ENCODE measurements around the gene TUBB4B. TPM values are rescaled to one million over a fixed set of nuclear protein-coding genes. Genes with fewer than 3 reads are reported as not detected.
A peak's percentile ranks its signal among the peaks of the same experiment; 100 is the strongest.
"Not testable (repeated sequence)": the region's sequence is repeated elsewhere in the genome, so short reads cannot be mapped to it uniquely, and the experiment has no call there.

The TUBB4B gene
- total RNA-seq, 2 experiments from 2014 or later, result 241 to 249 TPM

- H3K36me3 Mint-ChIP-seq, result peaks cover 4% of the 10 kb centered on the region
- no peak overlapping the region for H3K27ac Mint-ChIP-seq
- H3K9me3 Mint-ChIP-seq, result no peaks in the 10 kb centered on the region
- peaks cover 5% of the 10 kb centered on the region for H3K4me1 Mint-ChIP-seq
- POLR2A ChIA-PET, result interaction anchor here (0.7 to 7.2 kb wide), 4 partner anchors 14 to 409 kb away, joined by 3 to 171 read pairs (median 4); partner anchors contain the start of gene TUBB4B
- DNase-seq (no peak), ATAC-seq (ENCODE audit: low read depth) (no peak)
- H3K27me3 Mint-ChIP-seq, result no peaks in the 10 kb centered on the region
- peak overlapping the region; percentile 91 for H3K4me3 Mint-ChIP-seq
Observed at GRCh38 chr9:137256856-137257255, 15.8 kb downstream of the TUBB4B start.

DNA sequence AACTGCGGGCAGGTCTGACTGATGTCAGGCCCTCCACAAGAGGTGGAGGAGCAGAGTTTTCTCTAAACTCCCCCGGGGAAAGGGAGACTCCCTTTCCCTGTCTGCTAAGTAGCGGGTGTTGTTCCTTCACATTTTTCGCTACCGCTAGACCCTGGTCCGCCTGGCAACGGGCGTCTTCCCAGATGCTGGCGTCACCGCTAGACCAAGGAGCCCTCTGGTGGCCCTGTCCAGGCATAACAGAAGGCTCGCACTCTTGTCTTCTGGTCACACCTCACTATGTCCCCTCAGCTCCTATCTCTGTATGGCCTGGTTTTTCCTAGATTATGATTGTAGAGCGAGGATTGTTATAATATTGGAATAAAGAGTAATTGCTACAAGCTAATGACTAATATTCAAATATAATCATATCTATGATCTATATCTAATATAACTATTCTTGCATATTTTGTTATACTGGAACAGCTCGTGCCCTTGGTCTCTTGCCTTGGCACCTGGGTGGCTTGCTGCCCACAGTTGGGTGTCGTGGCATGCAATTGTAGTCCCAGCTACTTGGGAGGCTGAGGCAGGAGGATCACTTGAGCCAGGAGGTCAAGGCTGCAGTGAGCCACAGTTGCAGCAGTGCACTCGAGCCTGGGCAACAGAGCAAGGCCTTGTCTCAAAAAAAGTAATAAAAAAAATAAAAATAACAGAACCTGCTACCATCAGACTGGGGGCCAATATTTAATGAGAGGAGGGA lies 21.3 kb downstream of the TUBB4B start:
- peak; percentile 36 for DNase-seq
- not testable (repeated sequence) for ATAC-seq (ENCODE audit: low read depth); H3K27ac Mint-ChIP-seq; H3K4me1 Mint-ChIP-seq; H3K9me3 Mint-ChIP-seq; H3K4me3 Mint-ChIP-seq; H3K36me3 Mint-ChIP-seq; H3K27me3 Mint-ChIP-seq
- POLR2A ChIA-PET, result interaction anchor here (1.1 kb wide), 1 partner anchor 20 kb away, joined by 3 read pairs; no protein-coding TSS in a partner anchor

GRCh38 chr9:137262909-137263285 lies 21.8 kb downstream of the TUBB4B start:
- Mint-ChIP-seq H3K4me3 (no peak overlapping the region), H3K4me1 (peaks cover 4% of the 10 kb centered on the region), H3K36me3 (peaks cover 11% of the 10 kb centered on the region), H3K27ac (no peak overlapping the region), H3K27me3 (no peaks in the 10 kb centered on the region), H3K9me3 (no peaks in the 10 kb centered on the region)
- DNase-seq (no peak), ATAC-seq (ENCODE audit: low read depth) (no peak)
- POLR2A ChIA-PET, result no interaction called here

- no peak for DNase-seq
- H3K27ac Mint-ChIP-seq, result no peak overlapping the region
- no peak overlapping the region for H3K4me3 Mint-ChIP-seq
- POLR2A ChIA-PET, result no interaction called here
- no peaks in the 10 kb centered on the region for H3K27me3 Mint-ChIP-seq
- H3K9me3 Mint-ChIP-seq, result no peaks in the 10 kb centered on the region
- peaks cover 15% of the 10 kb centered on the region for H3K36me3 Mint-ChIP-seq
- peaks cover 4% of the 10 kb centered on the region for H3K4me1 Mint-ChIP-seq
- ATAC-seq (ENCODE audit: low read depth), result no peak
Observed at GRCh38 chr9:137263506-137263905, 22.4 kb downstream of the TUBB4B start.

GRCh38 chr9:137264067-137264466 lies 23.0 kb downstream of the TUBB4B start:
- Mint-ChIP-seq H3K4me1 (peaks cover 7% of the 10 kb centered on the region), H3K36me3 (peaks cover 17% of the 10 kb centered on the region)

GRCh38 chr9:137265496-137266161 lies 24.5 kb downstream of the TUBB4B start:
- POLR2A ChIA-PET, result interaction anchor here (1.1 kb wide), 1 partner anchor 322 kb away, joined by 4 read pairs; no protein-coding TSS in a partner anchor
- DNase-seq (no peak), ATAC-seq (ENCODE audit: low read depth) (no peak)
- no peak overlapping the region for H3K4me3 Mint-ChIP-seq
- no peaks in the 10 kb centered on the region for H3K9me3 Mint-ChIP-seq
- no peak overlapping the region for H3K27ac Mint-ChIP-seq
- H3K27me3 Mint-ChIP-seq, result no peaks in the 10 kb centered on the region
- H3K36me3 Mint-ChIP-seq, result peaks cover 20% of the 10 kb centered on the region
- H3K4me1 Mint-ChIP-seq, result peaks cover 7% of the 10 kb centered on the region

More at GRCh38 chr9:137264067-137264466, 23.0 kb downstream of the TUBB4B start:
- no peak overlapping the region for H3K4me3 Mint-ChIP-seq
- no peak for ATAC-seq (ENCODE audit: low read depth)
- DNase-seq, result no peak
- no peak overlapping the region for H3K27ac Mint-ChIP-seq
- H3K27me3 Mint-ChIP-seq, result no peaks in the 10 kb centered on the region
- POLR2A ChIA-PET, result interaction anchor here (0.6 kb wide), 1 partner anchor 41 kb away, joined by 3 read pairs; no protein-coding TSS in a partner anchor
- H3K9me3 Mint-ChIP-seq, result no peaks in the 10 kb centered on the region

DNA sequence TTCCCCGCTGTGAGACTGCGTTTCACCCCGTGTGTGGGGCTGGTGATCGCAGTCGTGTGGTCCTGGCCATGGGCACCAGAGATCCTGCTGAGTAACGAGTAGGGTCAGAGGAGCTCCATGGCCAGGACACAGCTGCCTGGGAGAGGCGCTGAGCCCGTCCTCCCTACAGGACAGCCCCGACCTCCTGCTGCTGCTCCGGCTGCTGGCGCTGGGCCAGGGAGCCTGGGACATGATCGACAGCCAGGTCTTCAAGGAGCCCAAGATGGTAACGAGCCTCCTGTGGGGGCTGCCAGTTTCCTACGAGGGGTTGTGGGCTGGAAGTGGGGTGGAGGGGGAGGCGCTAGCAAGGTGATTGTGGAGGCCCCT lies 25.1 kb downstream of the TUBB4B start:
- Mint-ChIP-seq H3K27ac (no peak overlapping the region), H3K4me3 (no peak overlapping the region), H3K4me1 (peaks cover 8% of the 10 kb centered on the region), H3K27me3 (no peaks in the 10 kb centered on the region), H3K9me3 (no peaks in the 10 kb centered on the region), H3K36me3 (peaks cover 20% of the 10 kb centered on the region)
- ATAC-seq (ENCODE audit: low read depth), result no peak
- DNase-seq, result no peak
- POLR2A ChIA-PET, result no interaction called here

DNA sequence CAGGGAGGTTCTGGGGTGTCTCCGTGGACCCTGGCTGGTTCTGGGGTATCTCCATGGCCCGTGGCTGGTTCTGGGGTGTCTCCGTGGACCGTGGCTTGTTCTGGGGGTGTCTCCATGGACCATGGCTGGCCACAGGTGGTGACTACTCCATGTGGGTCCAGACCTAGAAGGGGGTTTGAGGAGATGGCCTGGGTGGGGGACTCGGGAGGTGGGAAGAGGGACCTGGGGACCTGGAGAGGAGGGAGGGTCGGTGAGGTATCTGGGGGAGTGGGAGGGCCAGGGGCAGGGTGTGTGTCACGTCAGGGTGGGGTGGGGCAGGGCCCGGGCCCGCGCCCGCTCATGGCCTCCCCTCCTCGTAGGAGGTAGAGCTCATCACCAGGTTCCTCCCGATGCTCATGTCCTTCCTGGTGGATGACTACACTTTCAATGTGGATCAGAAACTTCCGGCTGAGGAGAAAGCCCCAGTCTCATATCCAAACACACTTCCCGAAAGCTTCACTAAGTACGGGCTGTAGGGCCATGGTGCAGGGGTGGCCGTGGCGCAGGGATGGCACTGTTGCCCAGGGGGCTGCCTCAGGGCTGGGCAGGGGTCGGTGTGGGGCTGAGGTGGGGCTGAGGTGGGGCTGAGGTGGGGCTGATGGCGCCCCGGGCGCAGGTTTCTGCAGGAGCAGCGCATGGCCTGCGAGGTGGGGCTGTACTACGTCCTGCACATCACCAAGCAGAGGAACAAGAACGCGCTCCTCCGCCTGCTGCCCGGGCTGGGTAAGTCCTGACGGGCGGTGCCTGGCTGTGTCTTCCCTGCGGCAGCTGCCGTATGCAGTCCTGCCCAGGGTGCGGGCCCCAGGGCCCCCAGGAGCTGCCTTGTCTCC lies 25.7 kb downstream of the TUBB4B start:
- Mint-ChIP-seq H3K36me3 (peaks cover 21% of the 10 kb centered on the region), H3K27ac (no peak overlapping the region), H3K4me3 (no peak overlapping the region), H3K4me1 (peaks cover 12% of the 10 kb centered on the region), H3K9me3 (no peaks in the 10 kb centered on the region), H3K27me3 (no peaks in the 10 kb centered on the region)
- DNase-seq (no peak), ATAC-seq (ENCODE audit: low read depth) (no peak)
- POLR2A ChIA-PET, result no interaction called here

DNA sequence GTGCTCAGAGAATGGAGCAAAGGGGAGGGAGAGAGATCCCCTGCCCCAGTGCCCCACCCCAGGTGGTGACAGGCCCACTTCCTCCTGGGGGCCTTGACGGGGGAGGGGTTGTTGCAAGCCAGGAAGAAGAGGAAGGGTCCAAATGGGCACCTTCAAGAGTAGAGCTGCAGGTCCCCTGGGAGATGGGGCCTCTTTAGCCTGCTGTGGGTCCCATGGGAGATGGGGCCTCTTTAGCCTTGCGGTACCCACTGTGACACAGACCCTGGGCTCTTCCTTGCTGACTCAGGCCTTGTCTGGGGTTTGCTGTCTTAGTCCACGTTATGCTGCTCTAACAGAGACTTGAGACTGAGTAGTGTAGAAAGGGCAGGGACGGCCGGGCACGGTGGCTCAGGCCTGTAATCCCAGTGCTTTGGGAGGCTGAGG lies 26.9 kb downstream of the TUBB4B start:
- Mint-ChIP-seq H3K27me3 (no peaks in the 10 kb centered on the region), H3K9me3 (no peaks in the 10 kb centered on the region), H3K36me3 (peaks cover 21% of the 10 kb centered on the region), H3K27ac (no peak overlapping the region), H3K4me1 (peaks cover 12% of the 10 kb centered on the region), H3K4me3 (no peak overlapping the region)
- no peak for DNase-seq
- no peak for ATAC-seq (ENCODE audit: low read depth)
- POLR2A ChIA-PET, result no interaction called here

GRCh38 chr9:137268538-137269201 lies 27.6 kb downstream of the TUBB4B start:
- H3K27me3 Mint-ChIP-seq, result no peaks in the 10 kb centered on the region
- DNase-seq (no peak), ATAC-seq (ENCODE audit: low read depth) (no peak)
- H3K27ac Mint-ChIP-seq, result no peak overlapping the region
- peaks cover 21% of the 10 kb centered on the region for H3K36me3 Mint-ChIP-seq
- H3K4me3 Mint-ChIP-seq, result no peak overlapping the region
- H3K9me3 Mint-ChIP-seq, result no peaks in the 10 kb centered on the region
- peaks cover 12% of the 10 kb centered on the region for H3K4me1 Mint-ChIP-seq
- POLR2A ChIA-PET, result interaction anchor here (0.7 to 1.3 kb wide), 2 partner anchors 13 to 28 kb away, joined by 3 read pairs; partner anchors contain the start of gene TUBB4B

DNA sequence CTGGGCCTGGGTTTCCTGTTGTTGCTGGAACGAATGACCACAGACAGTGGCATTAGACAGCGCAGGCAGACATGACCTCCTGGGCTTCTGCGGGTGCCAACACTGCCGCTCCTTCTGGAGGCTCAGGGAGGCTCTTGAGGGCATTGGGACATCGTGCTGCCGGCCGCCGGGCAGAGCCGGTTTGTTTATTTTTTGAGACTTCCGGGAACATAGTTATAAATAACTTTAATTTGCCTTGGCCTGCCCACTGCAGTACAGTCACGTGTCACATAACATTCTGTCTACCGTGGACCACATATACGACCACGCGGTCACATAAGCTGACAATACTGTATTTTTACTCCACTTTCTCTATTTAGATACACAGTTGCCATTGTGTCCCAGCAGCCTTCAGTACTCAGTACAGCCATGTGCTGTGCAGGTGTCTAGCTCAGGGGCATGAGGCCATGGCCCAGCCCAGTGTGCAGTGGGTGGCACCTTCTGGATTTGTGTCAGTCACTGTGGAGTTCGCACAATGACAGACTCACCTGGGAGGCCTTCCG lies 28.2 kb downstream of the TUBB4B start:
- Mint-ChIP-seq H3K9me3 (no peaks in the 10 kb centered on the region), H3K27me3 (no peaks in the 10 kb centered on the region), H3K27ac (no peak overlapping the region), H3K4me1 (peaks cover 12% of the 10 kb centered on the region), H3K4me3 (no peak overlapping the region), H3K36me3 (peaks cover 22% of the 10 kb centered on the region)
- ATAC-seq (ENCODE audit: low read depth) (no peak), DNase-seq (no peak)
- POLR2A ChIA-PET, result interaction anchor here (0.7 to 1.3 kb wide), 3 partner anchors 9 to 29 kb away, joined by 3 read pairs; partner anchors contain the start of genes TOR4A and TUBB4B

- H3K4me1 Mint-ChIP-seq, result peaks cover 13% of the 10 kb centered on the region
- DNase-seq, result peak; percentile 60
- H3K9me3 Mint-ChIP-seq, result no peaks in the 10 kb centered on the region
- H3K27ac Mint-ChIP-seq, result no peak overlapping the region
- POLR2A ChIA-PET, result interaction anchor here (0.9 kb wide), 1 partner anchor 30 kb away, joined by 5 read pairs; the partner anchor contains the start of gene TUBB4B
- no peak overlapping the region for H3K4me3 Mint-ChIP-seq
- peak; percentile 48 for ATAC-seq (ENCODE audit: low read depth)
- H3K27me3 Mint-ChIP-seq, result no peaks in the 10 kb centered on the region
- peaks cover 24% of the 10 kb centered on the region for H3K36me3 Mint-ChIP-seq
Observed at GRCh38 chr9:137270929-137271695, 30.0 kb downstream of the TUBB4B start.

Data from activated naive CD8-positive, alpha-beta T cell treated with anti-CD3 and anti-CD28 coated beads, Interleukin-2, amount 10 ng/mL, durations not matched to agents 7 days and 5 days (primary cell).